NCI-H1694 treated with DMSO at 0.1 percent for 48 hours (cell line): ENCODE data around the gene TBXA2R.

Source experiments
- DNase-seq: peaks from one replicate; lab custom pipeline; 2025; lab: John Stamatoyannopoulos, UW

The TBXA2R gene

DNA sequence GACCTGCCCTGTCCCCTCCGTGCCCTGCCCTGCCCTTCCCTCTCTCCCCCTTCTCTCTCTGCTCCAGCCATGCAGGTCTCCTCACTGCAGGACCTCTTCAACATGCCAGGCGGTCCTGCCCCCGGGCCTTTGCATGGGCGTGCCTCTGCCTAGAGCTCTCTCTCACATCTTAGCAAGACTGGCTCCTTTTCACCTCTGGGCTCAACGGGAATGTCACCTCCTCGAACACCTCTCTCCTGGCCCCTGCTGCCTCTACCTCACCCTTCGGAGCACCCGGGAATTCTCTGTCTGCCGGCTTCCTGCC lies 54.9 kb downstream of the TBXA2R start:
- DNase-seq = no peak

- no peak for DNase-seq
Observed at GRCh38 chr19:3550947-3551791, 55.5 kb downstream of the TBXA2R start.

DNA sequence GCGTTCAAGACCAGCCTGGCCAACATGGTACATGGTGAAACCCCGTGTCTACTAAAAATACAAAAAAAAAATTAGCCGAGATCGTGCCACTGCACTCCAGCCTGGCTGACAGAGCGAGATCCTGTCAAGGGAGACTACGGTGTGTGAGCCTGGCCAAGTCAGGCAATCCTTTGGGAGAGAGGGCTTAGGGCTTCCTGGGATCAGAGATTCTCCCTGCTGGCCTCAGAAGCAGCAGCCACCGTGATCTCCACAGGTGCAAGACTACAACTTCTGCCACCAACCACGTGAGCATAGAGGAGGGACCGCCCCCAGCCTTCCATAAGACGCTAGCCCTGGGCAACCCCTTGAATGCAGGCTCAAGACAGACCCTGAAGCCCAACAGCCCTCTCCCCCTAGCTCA lies 56.9 kb downstream of the TBXA2R start:
- no peak for DNase-seq

GRCh38 chr19:3548606-3549005 lies 58.1 kb downstream of the TBXA2R start:
- DNase-seq = no peak

DNA sequence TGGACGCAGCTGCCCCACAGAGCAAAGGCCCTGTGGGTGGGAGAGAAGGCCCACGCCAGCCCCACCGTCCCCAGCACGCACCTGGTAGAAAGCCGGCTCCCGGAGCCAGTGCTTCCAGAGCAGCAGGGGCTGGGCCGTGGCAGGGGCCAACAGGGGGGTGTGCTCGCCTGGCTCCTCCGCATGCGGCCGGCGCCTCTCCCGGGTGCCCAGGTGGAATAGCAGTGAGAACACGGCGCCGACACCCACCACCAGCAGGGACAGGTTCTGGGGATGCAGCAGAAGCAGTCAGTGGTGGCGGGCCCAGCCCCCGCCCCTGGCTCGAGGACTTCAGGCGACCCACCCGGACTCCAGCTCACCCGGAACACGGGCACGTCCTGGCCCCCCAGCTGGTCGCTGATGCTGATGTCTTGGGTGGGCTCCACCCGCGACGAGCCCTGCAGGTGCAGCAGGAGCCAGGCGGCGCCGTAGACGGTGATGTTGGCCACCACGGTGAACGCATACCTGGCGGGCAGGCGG lies 58.9 kb downstream of the TBXA2R start:
- no peak for DNase-seq

DNA sequence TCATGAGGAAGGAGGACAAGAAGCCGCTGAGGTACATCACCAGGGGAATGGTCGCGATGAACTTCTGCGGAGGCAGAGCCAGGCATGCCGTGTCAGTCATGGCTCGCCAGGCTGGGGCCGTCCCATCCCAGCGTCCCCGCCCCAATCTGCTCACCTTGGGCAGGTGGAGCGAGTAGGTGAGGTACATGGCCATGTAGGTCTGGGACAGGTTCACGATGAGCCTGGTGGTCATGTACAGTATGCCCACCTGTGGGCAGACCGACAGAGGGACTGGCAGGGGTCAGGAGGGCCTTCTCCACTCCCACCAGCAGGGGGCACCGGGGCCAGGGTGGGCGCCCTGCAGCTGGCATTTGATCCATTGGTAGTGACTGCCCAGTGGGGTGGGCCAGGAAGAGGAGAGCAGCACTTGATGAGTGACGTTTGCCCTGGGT lies 59.4 kb downstream of the TBXA2R start:
- no peak for DNase-seq

DNA sequence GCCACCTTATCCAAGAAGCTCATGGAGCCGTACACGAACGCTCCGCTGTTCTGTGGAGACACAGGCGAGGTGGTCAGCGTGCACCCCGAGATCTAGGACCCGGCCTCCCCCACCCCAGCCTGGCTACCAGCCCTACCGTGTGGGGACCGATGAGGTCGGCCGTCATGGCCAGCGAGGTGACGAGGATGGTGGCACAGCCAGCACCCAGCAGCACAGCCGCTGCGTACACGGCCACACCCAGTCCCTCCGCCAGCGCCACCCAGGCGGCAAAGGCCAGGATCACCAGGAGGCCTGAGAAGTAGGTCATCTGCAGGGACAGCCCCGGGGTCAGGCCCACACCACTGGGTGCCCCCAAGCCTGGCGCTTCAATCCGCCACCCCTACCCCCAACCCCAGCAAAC lies 60.6 kb downstream of the TBXA2R start:
- DNase-seq = no peak

DNA sequence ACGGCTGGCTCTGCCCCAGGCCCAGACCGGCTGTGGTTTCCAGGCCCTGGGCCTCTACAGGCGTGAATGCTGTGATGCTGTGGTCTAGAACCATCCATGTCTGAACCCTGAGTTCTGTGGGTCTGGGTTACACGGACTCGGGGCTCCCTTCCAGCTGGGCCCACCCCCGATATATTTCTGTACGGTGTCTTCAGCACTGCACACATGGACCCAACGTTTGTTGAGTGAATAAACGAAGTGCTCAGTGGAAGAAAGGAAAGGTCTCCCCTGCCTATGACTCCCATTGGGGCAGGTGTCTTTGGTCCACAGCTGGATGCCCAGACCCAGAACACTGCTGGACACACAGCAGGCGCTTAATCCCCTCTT lies 61.0 kb downstream of the TBXA2R start:
- no peak for DNase-seq

DNA sequence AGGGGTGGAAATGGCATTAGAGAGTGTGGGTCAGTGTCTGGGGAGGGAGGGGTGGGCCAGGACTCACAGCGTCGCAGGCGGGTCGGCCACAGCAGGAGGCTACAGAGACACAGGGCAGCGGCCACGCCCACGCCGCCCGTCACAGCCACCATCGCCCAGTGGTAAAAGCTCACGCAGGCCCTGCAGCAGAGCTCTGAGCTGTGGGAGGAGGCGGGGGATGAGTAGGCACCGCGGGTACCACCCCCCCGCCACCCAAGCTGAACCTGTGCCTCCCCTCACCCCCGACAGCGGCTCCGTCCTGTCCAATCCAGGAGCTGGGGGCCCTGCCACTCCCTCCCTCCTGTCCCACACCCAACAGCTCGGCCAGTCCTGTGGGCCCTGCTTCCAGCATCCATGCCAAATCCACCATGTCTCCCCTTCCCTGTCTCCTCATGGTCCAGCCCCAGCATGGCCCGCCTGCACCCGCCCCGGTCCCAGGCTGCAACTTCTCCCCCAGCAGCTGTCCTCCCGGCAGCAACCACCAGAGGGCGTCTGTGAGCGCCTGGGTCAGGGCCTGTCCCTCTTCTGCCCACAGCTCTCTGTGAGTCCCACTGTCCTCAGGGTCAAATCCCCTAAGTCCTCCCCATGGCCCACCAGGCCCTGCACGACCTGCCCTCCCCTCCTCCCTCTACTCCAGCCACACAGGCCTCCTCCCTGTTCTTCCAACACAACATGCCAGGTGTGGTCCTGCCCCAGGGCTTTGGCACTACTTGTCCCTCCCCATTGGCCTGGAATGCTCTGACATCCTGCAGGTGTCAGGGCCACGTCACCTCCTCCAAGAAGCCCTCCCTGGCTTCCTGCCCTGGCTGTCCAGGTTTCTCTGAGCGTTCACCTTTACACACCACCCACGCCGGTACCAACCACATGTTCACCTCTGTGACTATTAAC lies 61.7 kb downstream of the TBXA2R start:
- no peak for DNase-seq
